ENCODE measurements around the gene PTPRD.
"Not testable (repeated sequence)": the region's sequence is repeated elsewhere in the genome, so short reads cannot be mapped to it uniquely, and the experiment has no call there.

PTPRD gene

DNA sequence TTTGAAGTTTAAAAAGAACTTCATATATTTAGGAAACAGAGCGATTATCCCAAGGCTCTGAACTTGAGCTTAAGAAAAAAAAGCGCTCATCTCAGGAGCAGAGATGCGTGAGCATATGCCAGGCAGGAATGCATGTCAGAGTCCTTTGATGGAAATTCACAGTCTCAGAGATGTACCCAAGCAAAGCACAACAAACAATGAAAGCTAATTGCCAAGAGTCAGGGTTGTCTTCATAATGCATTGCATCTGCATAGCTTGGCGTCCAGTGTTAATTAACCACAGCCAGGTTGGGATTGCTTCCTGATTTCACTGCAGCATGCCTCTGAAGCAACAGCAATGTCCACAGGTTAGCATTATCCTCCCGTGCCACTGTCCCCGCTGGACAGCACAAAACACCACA, 1906.3 kb downstream of the PTPRD start:
- TF ChIP-seq ZNF274 (IDR thresholded peaks at IDR 0.05; ENCODE audit: low read depth, low read length) = no peak

GRCh38 chr9:8705861-8706260, 1906.9 kb downstream of the PTPRD start:
- no peak for TF ChIP-seq ZNF274 (IDR thresholded peaks at IDR 0.05; ENCODE audit: low read depth, low read length)
- no peak overlapping the region for H3K4me3 ChIP-seq (ENCODE audit: low read length)

More for the DNA sequence above, 1906.3 kb downstream of the PTPRD start:
- H3K4me3 ChIP-seq (ENCODE audit: low read length) = no peak overlapping the region

DNA sequence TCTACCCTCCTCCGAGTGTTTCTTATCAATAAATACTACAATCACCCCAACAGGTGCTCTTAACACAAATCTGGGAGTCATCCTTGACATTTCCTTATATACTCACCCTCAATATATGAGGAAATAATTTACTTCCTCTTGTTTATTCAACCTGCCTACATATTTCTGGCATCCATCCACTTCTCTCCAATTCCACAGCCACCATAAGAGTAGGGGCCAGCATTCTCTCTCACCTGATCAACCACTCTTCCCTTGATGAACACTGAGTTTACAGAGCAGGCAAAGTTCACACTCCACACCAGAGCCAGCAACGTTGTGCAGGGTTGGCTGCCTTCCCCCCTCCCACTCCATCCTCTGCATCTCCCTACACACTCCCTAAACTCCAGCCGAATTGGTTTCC, 1908.9 kb downstream of the PTPRD start:
- no peak for TF ChIP-seq ZNF274 (IDR thresholded peaks at IDR 0.05; ENCODE audit: low read depth, low read length)
- no peak overlapping the region for H3K4me3 ChIP-seq (ENCODE audit: low read length)

- no peak overlapping the region for H3K4me3 ChIP-seq (ENCODE audit: low read length)
- no peak for TF ChIP-seq ZNF274 (IDR thresholded peaks at IDR 0.05; ENCODE audit: low read depth, low read length)
Observed at GRCh38 chr9:8701904-8702303, 1910.9 kb downstream of the PTPRD start.

DNA sequence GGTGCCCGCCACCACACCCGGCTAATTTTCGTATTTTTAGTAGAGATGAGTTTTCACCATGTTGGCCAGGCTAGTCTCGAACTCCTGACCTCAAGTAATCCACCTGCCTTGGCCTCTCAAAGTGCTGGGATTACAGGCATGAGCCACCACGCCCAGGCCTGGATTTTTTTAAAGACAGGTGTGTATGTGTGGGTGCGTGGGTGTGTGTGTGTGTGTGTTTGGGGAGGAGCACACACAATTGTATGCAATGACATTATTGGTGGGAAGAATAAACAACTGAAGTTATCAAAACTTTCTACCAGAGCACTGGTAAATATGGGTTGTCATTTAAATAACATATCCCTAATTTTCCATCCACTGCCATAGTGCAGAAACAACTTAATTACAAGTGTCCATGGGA, 1915.2 kb downstream of the PTPRD start:
- H3K4me3 ChIP-seq (ENCODE audit: low read length) = not testable (repeated sequence)

GRCh38 chr9:8696516-8696915, 1916.3 kb downstream of the PTPRD start:
- TF ChIP-seq ZNF274 (IDR thresholded peaks at IDR 0.05; ENCODE audit: low read depth, low read length) = no peak

GRCh38 chr9:8694983-8695588, 1917.7 kb downstream of the PTPRD start:
- H3K4me3 ChIP-seq (ENCODE audit: low read length) = no peak overlapping the region
- TF ChIP-seq ZNF274 (IDR thresholded peaks at IDR 0.05; ENCODE audit: low read depth, low read length) = no peak

More at GRCh38 chr9:8696516-8696915, 1916.3 kb downstream of the PTPRD start:
- H3K4me3 ChIP-seq (ENCODE audit: low read length) = no peak overlapping the region

DNA sequence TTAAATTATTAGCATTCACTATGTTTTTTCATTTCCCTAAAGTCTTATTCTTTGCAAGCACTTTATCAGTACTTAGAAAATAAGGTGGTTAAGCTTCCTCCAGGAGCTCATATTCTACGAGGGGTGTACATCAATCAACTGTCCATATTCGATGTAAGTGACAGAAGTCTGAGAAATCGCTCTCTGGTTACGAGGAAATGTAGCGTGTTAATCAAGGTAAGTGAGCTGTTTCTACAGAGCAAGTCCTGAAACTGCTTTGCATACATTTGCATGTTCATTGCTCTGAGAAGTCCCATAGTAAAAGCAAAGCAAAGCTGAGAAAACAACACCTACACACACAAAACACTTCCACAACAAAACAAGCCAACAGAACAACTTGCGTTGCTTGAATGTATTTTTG, 1919.3 kb downstream of the PTPRD start:
- TF ChIP-seq ZNF274 (IDR thresholded peaks at IDR 0.05; ENCODE audit: low read depth, low read length) = no peak
- no peak overlapping the region for H3K4me3 ChIP-seq (ENCODE audit: low read length)

DNA sequence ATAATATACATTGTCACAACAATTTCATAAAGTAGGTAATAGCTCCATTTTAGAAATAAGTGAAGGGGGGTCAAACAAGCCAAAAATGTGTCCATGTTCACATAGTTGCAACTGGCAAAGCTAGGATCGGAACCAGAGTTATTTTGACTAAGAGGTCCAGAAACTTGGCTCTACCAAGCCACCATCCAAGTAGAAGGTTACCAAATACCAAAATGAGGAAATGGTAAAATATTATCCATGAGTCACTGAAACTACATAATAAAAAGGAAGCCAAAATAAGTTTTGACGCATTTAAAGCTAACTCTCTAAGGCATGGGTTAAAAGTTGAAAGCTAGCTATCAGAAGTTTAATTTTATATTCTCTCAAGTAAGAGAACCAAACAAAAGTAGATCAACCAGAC, 1926.3 kb downstream of the PTPRD start:
- TF ChIP-seq ZNF274 (IDR thresholded peaks at IDR 0.05; ENCODE audit: low read depth, low read length) = no peak
- no peak overlapping the region for H3K4me3 ChIP-seq (ENCODE audit: low read length)

DNA sequence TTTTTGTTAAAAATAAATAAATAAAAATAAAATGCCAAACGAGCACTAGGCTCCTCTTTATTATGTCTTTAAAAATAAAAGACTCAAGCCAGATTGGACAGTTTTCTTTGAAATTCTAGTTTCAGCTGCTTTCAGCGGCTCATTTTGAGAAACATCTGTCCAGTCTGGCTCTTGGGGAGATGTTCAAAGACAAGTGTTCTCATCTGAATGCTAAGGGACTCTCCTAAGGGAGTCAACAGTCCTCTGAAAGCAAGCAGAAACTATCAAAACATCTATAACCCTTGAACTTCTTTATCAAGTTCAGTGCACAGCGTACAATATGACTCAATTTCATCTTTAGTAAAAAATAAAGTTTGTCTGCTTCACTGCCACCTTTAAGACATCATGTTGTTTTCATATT, 1927.0 kb downstream of the PTPRD start:
- H3K4me3 ChIP-seq (ENCODE audit: low read length) = no peak overlapping the region
- no peak for TF ChIP-seq ZNF274 (IDR thresholded peaks at IDR 0.05; ENCODE audit: low read depth, low read length)

DNA sequence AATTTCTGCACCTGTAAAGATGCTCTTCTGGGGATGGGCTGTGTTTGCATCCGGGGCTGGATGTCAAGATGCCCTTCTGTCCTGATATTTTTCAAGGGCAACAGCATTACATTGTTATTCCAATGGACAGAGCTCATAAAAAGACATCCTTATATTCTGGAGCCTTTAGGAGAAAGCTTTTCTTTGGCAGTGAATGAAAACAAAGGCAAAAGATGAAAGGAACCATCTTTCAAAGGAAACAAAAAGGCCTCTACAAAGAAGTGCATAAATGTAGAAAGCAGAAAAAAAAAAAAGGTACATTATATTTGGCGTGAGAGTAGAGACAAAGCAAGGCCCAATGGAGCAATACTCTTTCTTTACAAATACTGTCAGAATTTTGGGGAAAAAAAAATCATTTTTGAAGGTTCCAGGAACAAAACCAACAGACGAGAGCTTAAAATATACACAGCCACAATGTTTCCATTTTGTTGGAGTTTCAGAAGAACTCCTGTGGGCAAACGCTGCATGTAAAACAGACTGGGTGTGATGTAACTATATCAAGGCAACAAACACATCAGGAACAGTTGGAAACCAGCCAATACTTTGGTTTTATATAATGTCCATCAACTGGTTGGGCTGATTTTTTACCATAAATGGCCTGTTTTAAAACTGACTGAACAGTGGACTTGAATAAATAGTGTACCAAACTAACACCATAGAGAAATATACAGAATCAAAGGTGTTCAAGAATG, 1927.7 kb downstream of the PTPRD start:
- TF ChIP-seq ZNF274 (IDR thresholded peaks at IDR 0.05; ENCODE audit: low read depth, low read length) = no peak

GRCh38 chr9:8683496-8683895, 1929.3 kb downstream of the PTPRD start:
- no peak overlapping the region for H3K4me3 ChIP-seq (ENCODE audit: low read length)
- no peak for TF ChIP-seq ZNF274 (IDR thresholded peaks at IDR 0.05; ENCODE audit: low read depth, low read length)

More for the DNA sequence above, 1927.7 kb downstream of the PTPRD start:
- no peak overlapping the region for H3K4me3 ChIP-seq (ENCODE audit: low read length)

DNA sequence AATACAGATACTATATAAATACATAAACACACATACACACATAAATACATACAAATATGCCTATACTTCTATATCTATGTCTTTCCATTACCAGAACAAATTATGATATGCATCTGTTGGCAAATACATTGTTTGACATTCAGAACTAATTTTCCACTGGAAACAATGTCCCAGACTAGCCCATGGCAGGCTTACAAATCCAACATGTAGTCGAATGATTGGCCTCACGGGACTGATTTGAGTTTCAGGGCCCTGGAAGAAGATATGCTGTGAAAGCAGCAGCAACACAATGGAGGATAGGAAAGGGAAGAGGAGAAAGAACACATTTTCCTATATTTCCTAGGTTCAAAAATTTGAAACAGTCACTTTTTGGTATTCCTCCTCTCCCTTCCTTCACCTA, 1932.1 kb downstream of the PTPRD start:
- H3K4me3 ChIP-seq (ENCODE audit: low read length) = no peak overlapping the region
- TF ChIP-seq ZNF274 (IDR thresholded peaks at IDR 0.05; ENCODE audit: low read depth, low read length) = no peak

- H3K4me3 ChIP-seq (ENCODE audit: low read length) = no peak overlapping the region
- TF ChIP-seq ZNF274 (IDR thresholded peaks at IDR 0.05; ENCODE audit: low read depth, low read length) = no peak
Observed at GRCh38 chr9:8680157-8680556, 1932.6 kb downstream of the PTPRD start.

DNA sequence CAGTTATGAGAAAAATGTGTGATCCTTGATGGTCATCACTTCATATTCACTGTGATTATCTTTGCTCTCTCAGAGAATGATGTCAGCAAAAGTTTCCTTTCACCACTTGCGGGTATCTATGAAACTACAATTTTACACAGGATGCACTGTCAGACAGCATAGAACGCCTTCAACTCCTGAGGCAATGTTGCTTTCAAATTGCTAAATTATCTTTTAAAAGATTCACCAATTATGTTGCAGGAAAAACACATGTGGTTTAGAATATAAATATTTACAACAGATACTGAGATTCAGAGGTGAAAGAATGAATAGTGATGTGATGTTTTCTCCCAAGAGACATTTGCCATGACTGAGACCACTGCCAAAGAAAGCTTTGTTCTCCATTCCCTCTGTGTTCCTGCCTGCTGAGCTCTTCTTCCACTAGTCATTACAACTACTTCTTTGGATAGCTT, 1933.4 kb downstream of the PTPRD start:
- TF ChIP-seq ZNF274 (IDR thresholded peaks at IDR 0.05; ENCODE audit: low read depth, low read length) = no peak

More for the DNA sequence above, 1933.4 kb downstream of the PTPRD start:
- H3K4me3 ChIP-seq (ENCODE audit: low read length) = no peak overlapping the region

All from GM08714 (cell line).